ENCODE results near the gene GSTK1.
"Not testable (repeated sequence)": the region's sequence is repeated elsewhere in the genome, so short reads cannot be mapped to it uniquely, and the experiment has no call there.

GSTK1 gene

GRCh38 chr7:143238289-143238980 is 24.8 kb upstream of the GSTK1 start:
- no peak for DNase-seq (ENCODE audit: low read depth, low spot score)

GRCh38 chr7:143239813-143240212 is 23.4 kb upstream of the GSTK1 start:
- DNase-seq (ENCODE audit: low read depth, low spot score): no peak

GRCh38 chr7:143240291-143241168 is 22.7 kb upstream of the GSTK1 start:
- DNase-seq (ENCODE audit: low read depth, low spot score): peak; percentile 60

- no peak for DNase-seq (ENCODE audit: low read depth, low spot score)
Observed at GRCh38 chr7:143242306-143242705, 20.9 kb upstream of the GSTK1 start.

- DNase-seq (ENCODE audit: low read depth, low spot score): no peak
Observed at GRCh38 chr7:143243111-143243510, 20.1 kb upstream of the GSTK1 start.

GRCh38 chr7:143243614-143244013 is 19.6 kb upstream of the GSTK1 start:
- no peak for DNase-seq (ENCODE audit: low read depth, low spot score)

- no peak for DNase-seq (ENCODE audit: low read depth, low spot score)
Observed at GRCh38 chr7:143244321-143244720, 18.9 kb upstream of the GSTK1 start.

DNA sequence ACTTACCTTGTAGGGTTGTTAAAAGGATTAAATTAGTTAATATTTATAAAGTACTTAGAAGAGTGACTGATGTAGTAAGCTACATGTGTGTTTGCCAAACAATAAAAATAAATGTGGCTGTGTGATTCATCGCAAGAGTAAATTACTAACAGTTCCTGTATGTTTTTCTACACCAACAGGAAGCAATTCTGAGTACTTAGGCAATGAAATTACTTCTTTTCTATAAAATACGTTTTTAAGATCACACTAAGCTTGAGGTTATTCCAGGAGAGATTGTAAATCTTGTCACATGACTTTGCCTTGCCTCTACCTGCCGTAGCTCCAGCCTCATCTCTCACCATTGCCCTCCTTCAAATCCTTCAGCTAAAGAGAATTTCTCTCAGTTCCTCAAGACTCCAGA is 18.1 kb upstream of the GSTK1 start:
- no peak for DNase-seq (ENCODE audit: low read depth, low spot score)

GRCh38 chr7:143247372-143247771 is 15.9 kb upstream of the GSTK1 start:
- DNase-seq (ENCODE audit: low read depth, low spot score): no peak

- peak; percentile 96 for DNase-seq (ENCODE audit: low read depth, low spot score)
Observed at GRCh38 chr7:143248761-143249354, 14.4 kb upstream of the GSTK1 start.

DNA sequence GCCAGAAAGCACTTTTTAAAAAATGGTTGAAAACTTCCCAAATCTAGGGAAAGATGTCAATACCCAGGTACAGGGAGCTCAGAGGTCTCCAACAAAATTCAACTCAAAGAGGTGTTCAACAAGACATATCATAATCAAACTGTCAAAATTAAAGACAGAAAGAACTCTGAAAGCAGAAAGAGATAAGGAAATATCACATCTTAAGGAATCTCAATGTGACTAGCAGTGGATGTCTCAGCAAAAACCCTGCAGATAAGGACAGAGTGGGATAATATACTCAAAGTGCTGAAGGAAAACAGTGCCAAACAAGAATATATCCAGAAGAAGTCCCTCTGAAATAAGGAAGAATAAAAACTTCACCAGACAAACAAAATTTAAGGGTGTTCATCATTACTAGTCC is 13.0 kb upstream of the GSTK1 start:
- DNase-seq (ENCODE audit: low read depth, low spot score): no peak

GRCh38 chr7:143250822-143251221 is 12.4 kb upstream of the GSTK1 start:
- no peak for DNase-seq (ENCODE audit: low read depth, low spot score)

DNA sequence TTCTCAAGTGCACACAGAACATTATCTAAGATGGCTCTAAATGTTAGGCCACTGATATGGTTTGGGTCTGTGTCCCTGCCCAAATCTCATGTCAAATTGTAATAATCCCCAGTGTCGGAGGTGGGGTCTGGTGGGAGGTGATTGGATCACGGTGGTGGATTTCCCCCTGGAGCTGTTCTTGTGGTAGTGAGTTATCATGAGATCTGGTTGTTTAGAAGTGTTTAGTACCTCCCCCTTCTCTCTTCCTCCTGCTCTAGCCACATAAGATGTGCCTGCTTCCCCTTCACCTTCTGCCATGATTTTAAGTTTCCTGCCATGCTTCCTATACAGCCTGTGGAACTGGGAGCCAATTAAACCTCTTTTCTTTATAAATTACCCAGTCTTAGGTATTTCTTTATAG is 11.2 kb upstream of the GSTK1 start:
- DNase-seq (ENCODE audit: low read depth, low spot score): no peak

- DNase-seq (ENCODE audit: low read depth, low spot score): no peak
Observed at GRCh38 chr7:143255564-143255963, 7.7 kb upstream of the GSTK1 start.

DNA sequence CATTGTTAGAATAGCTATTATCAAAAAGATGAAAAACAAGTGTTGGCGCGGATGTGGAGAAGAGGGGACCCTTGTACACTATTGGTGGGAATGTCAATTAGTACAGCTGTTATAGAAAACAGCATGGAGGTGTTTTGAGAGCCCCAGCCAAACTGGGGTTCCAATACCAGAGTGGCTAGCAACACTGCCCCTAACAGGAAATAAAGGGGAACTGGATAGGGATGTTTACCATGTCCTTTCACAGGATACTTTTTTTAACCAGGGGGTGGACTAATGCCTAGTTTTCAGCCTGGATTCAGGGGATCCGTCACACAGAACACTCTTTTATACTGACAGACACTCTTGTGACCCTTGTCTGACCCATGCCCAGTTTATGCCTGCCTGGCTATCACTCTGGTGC is 6.9 kb upstream of the GSTK1 start:
- no peak for DNase-seq (ENCODE audit: low read depth, low spot score)

DNA sequence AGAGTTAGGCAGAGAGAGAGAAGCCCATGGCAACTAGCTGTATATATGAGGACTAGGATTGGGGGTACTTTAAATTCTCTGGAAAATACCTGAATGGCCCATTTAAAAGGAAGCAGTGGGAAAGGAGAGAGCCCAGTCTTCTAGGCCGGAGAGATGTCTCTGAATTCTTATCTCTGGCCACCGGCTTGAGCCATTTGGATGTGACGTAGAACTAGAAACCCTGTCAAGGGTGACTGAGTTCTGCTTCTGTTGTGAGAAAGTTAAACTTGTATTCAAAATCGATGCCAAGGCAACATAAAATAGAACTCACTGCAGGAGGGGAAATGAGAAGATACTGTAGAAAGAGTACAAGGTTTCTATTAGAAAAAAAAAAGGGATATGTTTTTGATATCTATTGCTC is 6.3 kb upstream of the GSTK1 start:
- DNase-seq (ENCODE audit: low read depth, low spot score): no peak

DNA sequence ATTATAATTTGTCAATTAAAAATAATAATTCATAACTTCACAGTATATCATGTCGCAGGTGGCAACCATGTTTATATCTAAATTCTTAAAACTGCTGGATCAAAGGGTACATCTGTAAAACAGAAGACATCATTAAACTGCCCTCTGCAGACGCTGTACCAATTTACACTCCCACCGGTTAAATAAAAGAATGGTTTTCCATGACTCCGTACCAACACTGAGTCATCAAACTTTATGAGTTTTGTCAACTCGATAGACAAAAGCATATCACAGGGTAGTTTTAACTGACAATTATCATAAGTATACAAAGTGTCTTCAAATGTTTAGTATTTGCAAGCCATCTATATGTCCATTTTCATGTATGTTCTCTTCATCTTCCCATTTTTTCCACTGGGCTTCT is 5.7 kb upstream of the GSTK1 start:
- DNase-seq (ENCODE audit: low read depth, low spot score): no peak

DNA sequence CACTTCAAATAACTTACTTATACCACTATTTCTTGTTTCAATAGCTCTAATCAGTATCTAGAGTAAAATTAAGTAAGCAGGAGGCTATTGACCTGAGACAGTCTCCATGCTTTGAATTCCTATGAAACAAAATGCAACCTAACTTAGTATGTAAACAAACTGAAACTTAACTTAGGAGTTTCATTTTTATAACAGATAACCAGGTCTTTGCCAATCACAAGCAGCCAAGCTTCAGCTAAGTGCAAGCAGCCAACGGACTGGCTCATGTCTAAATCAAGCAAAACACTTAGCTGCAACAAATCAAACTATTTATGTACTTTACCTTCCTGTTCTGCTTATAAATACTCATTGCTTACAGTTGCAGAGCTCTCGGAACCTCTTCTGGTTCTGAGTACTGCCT is 4.4 kb upstream of the GSTK1 start:
- no peak for DNase-seq (ENCODE audit: low read depth, low spot score)

DNA sequence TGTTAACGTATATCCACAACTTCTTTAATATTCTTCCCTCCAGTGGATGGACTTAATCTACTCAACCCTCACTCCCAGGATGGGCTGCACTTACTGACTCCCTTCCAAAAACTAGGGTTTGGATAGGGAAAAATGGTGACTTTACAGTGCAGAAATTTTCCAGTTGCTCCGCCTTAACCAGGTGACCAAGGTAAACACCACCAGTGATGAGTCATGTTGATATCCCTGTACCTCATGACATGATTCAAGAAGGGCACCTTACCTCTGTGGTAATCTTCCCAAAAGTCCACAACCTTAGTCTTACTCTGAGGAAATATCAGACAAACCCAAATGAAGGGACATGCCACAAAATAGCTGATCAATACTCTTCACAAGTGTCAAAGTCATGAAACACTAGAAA is 3.5 kb upstream of the GSTK1 start:
- DNase-seq (ENCODE audit: low read depth, low spot score): no peak

DNA sequence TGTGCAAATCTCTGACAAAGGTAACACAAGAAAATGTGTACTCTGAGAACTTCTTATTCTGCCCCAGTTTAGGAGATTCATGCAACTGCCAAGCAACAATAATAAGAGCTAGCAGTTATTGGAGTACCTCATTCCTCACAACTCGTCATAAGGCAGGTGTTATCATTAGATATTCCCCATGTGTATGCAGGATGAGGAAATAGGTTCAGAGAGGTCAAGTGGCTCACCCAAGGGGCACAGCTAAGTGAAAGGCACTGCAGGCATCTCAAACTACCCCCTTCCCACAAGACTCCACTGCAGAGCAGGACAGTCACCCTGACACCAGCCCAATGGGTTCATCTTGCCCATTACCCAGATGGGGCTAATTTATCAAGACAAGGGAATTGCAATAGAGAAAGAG is 1.3 kb upstream of the GSTK1 start:
- no peak for DNase-seq (ENCODE audit: low read depth, low spot score)

DNA sequence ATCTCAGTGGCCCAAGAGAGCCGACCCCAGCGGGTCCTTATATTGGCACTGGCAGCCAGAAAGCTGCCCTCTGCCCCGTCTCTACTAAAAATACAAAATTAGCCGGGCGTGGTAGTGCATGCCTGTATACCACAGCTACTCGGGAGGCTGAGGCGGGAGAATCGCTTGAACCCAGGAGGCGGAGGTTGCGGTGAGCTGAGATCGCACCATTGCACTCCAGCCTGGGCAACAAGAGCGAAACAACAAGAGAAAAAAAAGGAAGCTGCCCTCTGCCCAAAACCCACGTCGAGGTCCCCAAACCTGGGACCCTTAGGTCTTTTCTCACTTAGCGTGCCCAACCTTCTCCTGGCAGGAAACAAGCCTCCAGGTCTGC is 941 bp downstream of the GSTK1 start:
- DNase-seq (ENCODE audit: low read depth, low spot score): not testable (repeated sequence)

DNA sequence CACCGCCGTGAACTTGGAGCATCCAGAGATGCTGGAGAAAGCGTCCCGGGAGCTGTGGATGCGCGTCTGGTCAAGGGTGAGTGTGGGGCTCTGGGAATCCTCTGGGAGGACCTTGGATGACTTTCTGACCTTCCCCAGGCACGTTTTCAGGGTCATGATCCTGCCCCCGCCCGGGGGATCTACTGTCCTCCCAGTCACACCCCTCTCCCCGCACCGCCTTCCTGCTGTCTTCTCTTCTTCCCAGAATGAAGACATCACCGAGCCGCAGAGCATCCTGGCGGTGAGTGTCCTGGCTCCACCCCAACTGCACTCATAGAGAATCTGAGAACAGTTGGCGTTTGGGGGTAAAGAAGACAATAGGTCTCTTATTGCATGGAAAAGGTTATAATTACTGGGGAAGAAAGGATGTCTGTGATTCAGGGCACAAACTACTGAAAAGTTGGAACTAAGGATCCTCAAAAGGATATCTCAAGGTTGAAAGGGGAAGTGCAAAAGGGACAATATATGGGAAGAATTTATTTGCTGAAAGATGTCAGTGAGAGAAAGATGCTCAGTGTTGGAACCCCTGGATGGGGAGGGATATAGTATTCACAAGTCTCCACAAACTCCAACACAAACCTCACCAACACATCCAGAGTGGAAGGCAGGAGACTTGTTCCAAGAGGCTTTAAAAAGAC is 1.9 kb downstream of the GSTK1 start:
- no peak for DNase-seq (ENCODE audit: low read depth, low spot score)

All from ELF-1 (cell line).